Posterior vena cava (tissue), 2 donors: ENCODE data around the gene PLAC1. TPM values are rescaled to one million over a fixed set of nuclear protein-coding genes. Genes with fewer than 3 reads are reported as not detected.

Source experiments
- DNase-seq: peaks from one replicate; pipeline ENCODE4 v3.0.0-alpha.2; 2020; ENCODE audit warnings: low spot score
- intact Hi-C, 2 donors: fragments of 100-400 bp; cut with DNase I; formaldehyde crosslinking; loops; one replicate each; pipeline versions ENCODE4 v1.14.1 to v1.14.2; 2022 to 2023
- microRNA-seq, 2 donors: library from miRNA; unstranded; fragments of <30 nt; microRNA quantifications; one replicate each; pipeline ENCODE4 v1.2.0, GENCODE V29; 2020 to 2021; ENCODE audit warnings: borderline microRNAs expressed in 2 of 2
- total RNA-seq, 2 donors: library from RNA; stranded (reverse); fragmentation: NEBNext Ultra II Directional; extraction: Animal tissue kit (Norgen Biotek cat#: 25700); gene quantifications; one replicate each; pipeline ENCODE4 v1.2.1, GENCODE V29; 2021
- donor health status: DM: yes; HTN: yes; CAD: no.
- donor health status: DM: yes; HTN: yes; CAD: no.

Gene PLAC1
- total RNA-seq, 2 donors from 2014 or later = not detected

GRCh38 chrX:134520860-134521390 lies 137.3 kb downstream of the PLAC1 start:
- intact Hi-C loops = no loop called here
- DNase-seq = no peak

Small RNA genes lying within 50 kb of the gene (microRNA-seq; reads per million reads assigned to microRNA genes)
- gene MIR424 (1,292 to 1,884 reads per million in 2 donors), gene MIR450A1 (0.32 to 2.1 reads per million in 2 donors), gene MIR450A2 (2.9 to 5.2 reads per million in 2 donors), gene MIR450B (2.1 to 2.3 reads per million in 2 donors), gene MIR503 (25.6 to 39.0 reads per million in 2 donors), gene MIR542 (26.4 to 37.4 reads per million in 2 donors)

Other genes starting within 250 kb of the PLAC1 start
- gene HPRT1, start 198.3 kb downstream of the PLAC1 start, total RNA-seq = 10 to 100 TPM; 19.1 to 20.8 TPM
- gene PABIR2, start 138.7 kb upstream of the PLAC1 start, total RNA-seq = 10 to 100 TPM; 16.4 to 17.4 TPM